ENCODE data around the gene FCRL5. TPM values are rescaled to one million over a fixed set of nuclear protein-coding genes. Genes with fewer than 3 reads are reported as not detected.

Gene FCRL5
- total and polyA plus RNA-seq, 8 donors, result 0.37 to 4.8 (median 0.76) TPM; not detected in 3

DNA sequence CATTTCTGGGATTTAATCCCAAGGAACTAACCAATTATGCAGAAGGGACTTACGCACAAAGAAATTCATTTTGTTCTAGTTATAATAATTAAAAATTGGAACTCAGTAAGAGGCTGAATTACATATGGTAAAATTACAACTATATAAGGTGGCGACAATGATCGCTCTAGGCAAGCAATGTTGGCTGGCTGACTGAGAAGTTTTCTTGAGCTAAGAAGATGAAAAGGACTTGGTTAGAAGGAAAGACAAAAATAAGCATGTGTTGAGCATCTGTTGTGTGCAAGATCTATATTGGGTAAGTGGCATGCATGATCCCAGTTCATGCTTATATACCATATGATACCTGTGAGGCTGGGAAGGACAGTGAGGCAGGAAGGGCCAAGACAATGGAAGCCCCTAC lies 80.8 kb downstream of the FCRL5 start:
- no peaks in the 10 kb centered on the region for H3K4me1 ChIP-seq
- DNase-seq, result no peak
- intact Hi-C loops (cut with DNase I; ENCODE audit: low total_unique reads), result no loop called here
- TF ChIP-seq POLR2A (IDR thresholded peaks at IDR 0.05), result no peak
- TF ChIP-seq POLR2AphosphoS5 (IDR thresholded peaks at IDR 0.05), result no peak
- TF ChIP-seq, protein P1, sequence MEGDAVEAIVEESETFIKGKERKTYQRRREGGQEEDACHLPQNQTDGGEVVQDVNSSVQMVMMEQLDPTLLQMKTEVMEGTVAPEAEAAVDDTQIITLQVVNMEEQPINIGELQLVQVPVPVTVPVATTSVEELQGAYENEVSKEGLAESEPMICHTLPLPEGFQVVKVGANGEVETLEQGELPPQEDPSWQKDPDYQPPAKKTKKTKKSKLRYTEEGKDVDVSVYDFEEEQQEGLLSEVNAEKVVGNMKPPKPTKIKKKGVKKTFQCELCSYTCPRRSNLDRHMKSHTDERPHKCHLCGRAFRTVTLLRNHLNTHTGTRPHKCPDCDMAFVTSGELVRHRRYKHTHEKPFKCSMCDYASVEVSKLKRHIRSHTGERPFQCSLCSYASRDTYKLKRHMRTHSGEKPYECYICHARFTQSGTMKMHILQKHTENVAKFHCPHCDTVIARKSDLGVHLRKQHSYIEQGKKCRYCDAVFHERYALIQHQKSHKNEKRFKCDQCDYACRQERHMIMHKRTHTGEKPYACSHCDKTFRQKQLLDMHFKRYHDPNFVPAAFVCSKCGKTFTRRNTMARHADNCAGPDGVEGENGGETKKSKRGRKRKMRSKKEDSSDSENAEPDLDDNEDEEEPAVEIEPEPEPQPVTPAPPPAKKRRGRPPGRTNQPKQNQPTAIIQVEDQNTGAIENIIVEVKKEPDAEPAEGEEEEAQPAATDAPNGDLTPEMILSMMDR (IDR thresholded peaks at IDR 0.05), result no peak
- no peak for TF ChIP-seq EP300 (IDR thresholded peaks at IDR 0.05)
- H3K9me3 ChIP-seq, result peaks cover 0 to 17% (median 4%) of the 10 kb centered on the region in 4 donors
- WGBS, 5 donors, result 94 to 99% (median 97%) methylated on average over 3 of the region's 3 CpGs
- H3K27ac ChIP-seq, result no peak overlapping the region
- no peaks in the 10 kb centered on the region for H3K27me3 ChIP-seq
- H3K36me3 ChIP-seq, result no peaks in the 10 kb centered on the region
- no peak overlapping the region for H3K4me3 ChIP-seq

DNA sequence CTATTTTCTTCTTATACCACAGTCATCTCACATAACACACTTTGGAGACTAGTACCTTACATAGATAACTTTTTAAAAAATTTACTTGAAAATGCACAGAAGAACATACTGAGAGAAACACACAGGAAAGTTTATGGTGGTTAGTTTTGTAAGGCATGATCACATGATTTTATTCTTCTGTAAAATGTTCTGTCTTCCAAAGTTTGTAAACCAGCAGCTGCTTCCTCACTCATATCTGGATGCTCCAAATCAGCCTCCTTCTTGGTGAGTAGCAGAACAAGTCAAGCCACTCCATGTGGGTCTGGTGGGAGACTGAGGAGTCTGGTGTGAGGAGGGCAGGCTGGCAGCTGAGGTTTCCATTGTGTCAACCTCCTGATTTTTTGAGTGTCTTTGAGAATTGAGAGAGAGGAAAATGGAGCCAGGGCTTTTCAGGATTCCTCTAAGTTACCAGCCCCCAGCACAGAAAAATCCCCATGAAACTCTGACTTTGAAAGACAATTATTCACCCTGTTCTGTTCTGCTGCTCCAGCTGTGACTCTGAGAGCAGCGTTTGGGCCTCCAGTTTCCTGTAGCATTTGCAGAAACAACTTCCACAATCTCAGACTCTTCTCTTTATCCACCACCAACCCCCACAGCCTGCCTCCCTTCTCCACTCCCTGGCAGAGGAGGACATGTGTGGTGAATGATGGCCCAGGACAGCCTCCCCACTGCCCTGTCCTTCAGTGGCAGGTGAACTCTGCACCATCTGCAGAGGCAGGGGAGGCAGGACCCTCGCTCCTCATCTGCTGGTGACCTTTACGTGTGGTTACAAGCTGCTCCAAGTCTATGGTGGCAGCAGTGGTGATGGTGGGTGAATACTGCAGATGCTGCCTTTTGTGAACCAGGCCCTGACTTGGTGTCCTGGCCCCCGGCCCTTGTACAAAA lies 82.3 kb downstream of the FCRL5 start:
- Histone ChIP-seq H3K4me1 (no peaks in the 10 kb centered on the region), H3K9me3 (peaks cover 0 to 1% (median under 1%) of the 10 kb centered on the region in 4 donors), H3K27ac (no peak overlapping the region), H3K27me3 (no peaks in the 10 kb centered on the region), H3K36me3 (no peaks in the 10 kb centered on the region), H3K4me3 (no peak overlapping the region)
- DNase-seq, result no peak
- no peak for TF ChIP-seq POLR2A (IDR thresholded peaks at IDR 0.05)
- intact Hi-C loops (cut with DNase I; ENCODE audit: low total_unique reads), result no loop called here
- 69 to 80% (median 77%) methylated on average over 3 to 4 of the region's 4 CpGs for WGBS, 5 donors

DNA sequence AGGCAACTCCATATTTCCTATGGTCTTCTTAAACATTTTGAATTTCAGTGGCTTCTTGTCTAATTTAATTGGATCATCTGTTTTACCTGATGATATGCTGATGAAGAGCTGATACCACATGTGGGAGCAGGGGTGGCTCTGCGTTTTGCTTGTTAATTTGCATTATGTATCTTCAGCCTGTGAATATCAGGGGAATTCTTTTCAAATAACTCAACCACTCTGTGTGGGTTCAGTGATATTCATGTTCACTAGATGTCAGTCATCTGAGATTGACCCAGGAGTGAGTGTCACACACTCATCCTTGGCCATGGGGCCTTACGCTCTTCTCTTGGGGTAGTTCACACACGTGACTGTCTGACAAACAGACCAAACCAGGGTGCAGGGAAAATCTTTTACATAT lies 83.0 kb downstream of the FCRL5 start:
- no peak for TF ChIP-seq EP300 (IDR thresholded peaks at IDR 0.05)
- TF ChIP-seq POLR2AphosphoS5 (IDR thresholded peaks at IDR 0.05), result no peak
- TF ChIP-seq POLR2A (IDR thresholded peaks at IDR 0.05), result no peak
- TF ChIP-seq, protein P1 (IDR thresholded peaks at IDR 0.05), result no peak
- intact Hi-C loops (cut with DNase I; ENCODE audit: low total_unique reads), result no loop called here

DNA sequence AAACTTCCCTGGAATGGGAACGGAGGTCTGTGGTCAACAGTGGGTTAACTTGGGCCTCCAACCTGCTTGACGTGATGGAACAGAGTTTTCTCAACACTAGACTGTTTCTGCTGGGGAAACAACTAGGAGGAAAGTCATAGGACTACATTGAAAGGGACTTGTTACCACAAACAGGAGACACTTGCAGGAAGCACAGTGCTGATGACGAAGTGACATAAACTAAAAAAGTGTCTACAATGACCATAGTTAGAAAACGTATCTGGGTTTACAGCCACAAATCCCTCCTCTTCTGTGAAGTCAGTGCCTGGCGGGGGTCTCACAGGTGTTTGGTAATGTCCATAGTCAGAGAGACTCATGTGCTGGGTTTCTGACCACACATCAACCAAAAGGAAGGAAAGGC lies 86.3 kb downstream of the FCRL5 start:
- WGBS, 5 donors, result 73 to 81% (median 77%) methylated on average over 5 of the region's 5 CpGs
- DNase-seq, result no peak
- H3K9me3 ChIP-seq, result no peaks in the 10 kb centered on the region
- H3K27ac ChIP-seq, result no peak overlapping the region
- TF ChIP-seq POLR2AphosphoS5 (IDR thresholded peaks at IDR 0.05), result no peak
- TF ChIP-seq, protein P1 (IDR thresholded peaks at IDR 0.05), result no peak
- H3K36me3 ChIP-seq, result no peaks in the 10 kb centered on the region
- H3K27me3 ChIP-seq, result no peaks in the 10 kb centered on the region
- H3K4me1 ChIP-seq, result no peaks in the 10 kb centered on the region
- intact Hi-C loops (cut with DNase I; ENCODE audit: low total_unique reads), result no loop called here
- H3K4me3 ChIP-seq, result no peak overlapping the region

More for the DNA sequence above, 83.0 kb downstream of the FCRL5 start:
- Histone ChIP-seq H3K4me1 (no peaks in the 10 kb centered on the region), H3K9me3 (no peaks in the 10 kb centered on the region), H3K36me3 (no peaks in the 10 kb centered on the region), H3K27ac (no peak overlapping the region), H3K4me3 (no peak overlapping the region), H3K27me3 (no peaks in the 10 kb centered on the region)
- no peak for DNase-seq
- 84 to 87% (median 85%) methylated on average over 3 of the region's 3 CpGs for WGBS, 5 donors

Other genes with a start within 250 kb of the FCRL5 start
- not detected for gene FCRL4, start 45.6 kb upstream of the FCRL5 start, total RNA-seq
- gene FCRL4, start 45.6 kb upstream of the FCRL5 start, polyA plus RNA-seq, result under 1 TPM in 1 of 3 donors, not detected in 2; 0.15 TPM
- gene FCRL3, start 148.3 kb upstream of the FCRL5 start, total RNA-seq, result under 1 TPM in 1 of 5 donors, not detected in 4; 0.55 TPM
- gene FCRL3, start 148.3 kb upstream of the FCRL5 start, polyA plus RNA-seq, result under 1 TPM in 1 of 3 donors, not detected in 2; 0.30 TPM
- gene FCRL2, start 224.6 kb upstream of the FCRL5 start, total RNA-seq, result 1 to 10 TPM in 1 of 5 donors, under 1 TPM in 1, not detected in 3; 0.73 to 2.5 TPM
- gene FCRL2, start 224.6 kb upstream of the FCRL5 start, polyA plus RNA-seq, result 1 to 10 TPM in 1 of 3 donors, under 1 TPM in 2; 0.37 to 1.8 (median 0.90) TPM